GM20000 (cell line): Measurements from ENCODE around the gene ABCG8.

Source experiments
- DNase-seq: peaks from one replicate; pipeline ENCODE4 v3.0.0; 2012; ENCODE audit warnings: low spot score
- TF ChIP-seq, protein P1 (sequence below): IDR thresholded peaks from 2 replicates; pipeline ENCODE4 v1.5.1; 2012; ENCODE audit warnings: mild to moderate bottlenecking, control low read depth; ENCODE audit errors: extremely low read depth, missing control alignments

ABCG8 gene

DNA sequence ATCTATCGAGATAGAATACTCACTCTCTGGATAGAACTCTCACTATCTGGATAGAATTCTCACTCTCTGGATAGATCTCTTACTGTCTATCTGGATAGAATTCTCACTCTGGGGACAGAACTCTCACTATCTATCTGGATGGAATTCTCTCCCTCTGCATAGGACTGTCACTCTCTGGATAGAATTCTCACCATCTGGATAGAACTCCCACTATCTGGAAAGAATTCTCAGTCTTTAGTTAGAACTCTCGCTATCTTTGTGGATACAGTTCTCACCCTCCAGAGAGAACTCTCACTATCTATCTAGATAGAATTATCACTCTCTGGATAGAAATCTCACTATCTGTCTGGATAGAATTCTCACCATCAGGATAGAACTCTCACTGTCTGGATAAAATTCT lies 16.5 kb downstream of the ABCG8 start:
- TF ChIP-seq, protein P1, sequence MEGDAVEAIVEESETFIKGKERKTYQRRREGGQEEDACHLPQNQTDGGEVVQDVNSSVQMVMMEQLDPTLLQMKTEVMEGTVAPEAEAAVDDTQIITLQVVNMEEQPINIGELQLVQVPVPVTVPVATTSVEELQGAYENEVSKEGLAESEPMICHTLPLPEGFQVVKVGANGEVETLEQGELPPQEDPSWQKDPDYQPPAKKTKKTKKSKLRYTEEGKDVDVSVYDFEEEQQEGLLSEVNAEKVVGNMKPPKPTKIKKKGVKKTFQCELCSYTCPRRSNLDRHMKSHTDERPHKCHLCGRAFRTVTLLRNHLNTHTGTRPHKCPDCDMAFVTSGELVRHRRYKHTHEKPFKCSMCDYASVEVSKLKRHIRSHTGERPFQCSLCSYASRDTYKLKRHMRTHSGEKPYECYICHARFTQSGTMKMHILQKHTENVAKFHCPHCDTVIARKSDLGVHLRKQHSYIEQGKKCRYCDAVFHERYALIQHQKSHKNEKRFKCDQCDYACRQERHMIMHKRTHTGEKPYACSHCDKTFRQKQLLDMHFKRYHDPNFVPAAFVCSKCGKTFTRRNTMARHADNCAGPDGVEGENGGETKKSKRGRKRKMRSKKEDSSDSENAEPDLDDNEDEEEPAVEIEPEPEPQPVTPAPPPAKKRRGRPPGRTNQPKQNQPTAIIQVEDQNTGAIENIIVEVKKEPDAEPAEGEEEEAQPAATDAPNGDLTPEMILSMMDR = no peak
- no peak for DNase-seq

DNA sequence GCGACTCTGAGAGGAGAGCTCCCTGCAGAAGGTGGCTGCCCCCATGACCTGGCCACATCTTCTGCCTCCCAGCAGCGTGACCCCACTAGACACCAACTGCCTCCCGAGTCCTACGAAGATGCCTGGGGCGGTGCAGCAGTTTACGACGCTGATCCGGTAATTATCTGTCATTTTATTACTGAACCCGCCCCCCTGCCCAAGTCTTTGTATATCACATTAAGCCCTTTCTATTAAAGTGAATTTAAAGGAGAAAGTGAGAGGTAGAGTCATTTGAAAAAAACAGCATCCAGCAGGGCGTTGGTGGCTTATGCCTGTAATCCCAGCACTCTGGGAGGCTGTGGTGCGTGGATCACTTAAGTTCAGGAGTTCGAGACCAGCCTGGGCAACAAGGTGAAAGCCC lies 33.4 kb downstream of the ABCG8 start:
- no peak for DNase-seq
- TF ChIP-seq, protein P1 = no peak

DNA sequence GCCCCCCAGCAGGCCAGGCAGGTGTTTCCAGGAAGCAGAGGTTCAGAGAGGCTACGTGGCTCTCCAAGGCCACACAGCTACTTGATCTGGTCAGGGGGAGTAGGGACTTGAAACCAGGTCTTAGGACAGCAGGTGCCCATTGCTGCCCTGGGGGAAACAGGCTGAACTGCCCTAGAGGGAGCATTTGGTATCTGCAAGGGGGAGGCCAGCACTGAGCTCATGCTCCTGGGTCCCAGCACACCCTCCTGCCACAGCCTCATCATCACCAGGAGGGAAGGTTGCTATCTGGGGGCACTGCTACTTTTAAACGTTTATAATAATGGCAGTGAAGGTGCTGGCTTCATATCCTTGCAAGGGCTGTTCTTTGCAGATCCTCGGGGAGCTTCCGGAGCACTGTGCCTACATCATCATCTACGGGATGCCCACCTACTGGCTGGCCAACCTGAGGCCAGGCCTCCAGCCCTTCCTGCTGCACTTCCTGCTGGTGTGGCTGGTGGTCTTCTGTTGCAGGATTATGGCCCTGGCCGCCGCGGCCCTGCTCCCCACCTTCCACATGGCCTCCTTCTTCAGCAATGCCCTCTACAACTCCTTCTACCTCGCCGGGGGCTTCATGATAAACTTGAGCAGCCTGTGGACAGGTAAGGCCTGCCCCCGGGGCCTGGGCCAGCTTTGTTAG lies 36.1 kb downstream of the ABCG8 start:
- TF ChIP-seq, protein P1 = no peak

DNA sequence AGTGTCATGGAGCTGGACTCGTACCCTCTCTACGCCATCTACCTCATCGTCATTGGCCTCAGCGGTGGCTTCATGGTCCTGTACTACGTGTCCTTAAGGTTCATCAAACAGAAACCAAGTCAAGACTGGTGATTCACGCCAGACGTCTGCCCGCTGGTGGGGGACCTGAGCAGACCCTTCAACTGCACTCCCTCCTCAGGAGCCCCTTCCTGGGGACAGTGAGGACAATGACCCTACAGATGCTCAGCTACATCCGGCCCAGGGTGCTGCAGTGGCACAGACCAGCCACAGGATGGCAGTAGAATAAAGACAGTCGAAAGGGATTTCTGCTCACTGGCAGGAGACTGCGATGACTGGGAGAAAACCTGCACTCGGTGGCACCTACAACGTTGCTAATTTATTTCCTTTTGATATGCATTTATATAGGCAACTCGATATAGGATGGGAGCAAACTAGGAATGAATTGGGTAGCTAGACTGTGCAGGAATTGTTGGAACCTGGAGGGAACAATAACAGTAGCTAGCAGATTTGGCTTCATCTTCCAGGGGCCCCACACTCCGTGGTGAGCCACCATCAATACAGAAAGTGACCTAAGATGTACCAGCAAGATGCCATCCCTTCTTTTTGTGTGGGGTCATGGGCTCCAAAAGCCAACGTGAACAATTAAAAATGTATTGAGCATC lies 39.2 kb downstream of the ABCG8 start:
- TF ChIP-seq, protein P1 = peak; percentile 92
- peak; percentile 75 for DNase-seq

More for the DNA sequence above, 36.1 kb downstream of the ABCG8 start:
- no peak for DNase-seq

DNA sequence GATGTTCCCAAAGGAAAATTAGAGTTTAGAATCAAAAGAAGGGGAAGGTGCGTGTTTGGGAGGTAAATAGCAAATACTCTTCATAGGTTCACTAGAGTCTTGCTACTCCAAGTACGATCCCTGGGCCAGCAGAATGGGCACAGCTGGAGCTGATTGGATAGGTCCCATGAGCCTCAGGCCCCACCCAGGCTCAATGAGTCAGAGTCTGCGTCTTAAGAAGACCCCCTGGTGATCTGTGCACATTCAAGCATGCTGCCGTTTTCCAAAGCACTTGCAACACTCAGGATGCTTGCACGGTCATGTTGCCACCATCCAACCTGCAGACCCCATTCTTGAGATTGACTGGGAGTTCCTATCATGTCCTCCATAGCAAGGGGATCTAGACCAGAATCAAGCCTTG lies 40.5 kb downstream of the ABCG8 start:
- TF ChIP-seq, protein P1 = no peak
- no peak for DNase-seq

DNA sequence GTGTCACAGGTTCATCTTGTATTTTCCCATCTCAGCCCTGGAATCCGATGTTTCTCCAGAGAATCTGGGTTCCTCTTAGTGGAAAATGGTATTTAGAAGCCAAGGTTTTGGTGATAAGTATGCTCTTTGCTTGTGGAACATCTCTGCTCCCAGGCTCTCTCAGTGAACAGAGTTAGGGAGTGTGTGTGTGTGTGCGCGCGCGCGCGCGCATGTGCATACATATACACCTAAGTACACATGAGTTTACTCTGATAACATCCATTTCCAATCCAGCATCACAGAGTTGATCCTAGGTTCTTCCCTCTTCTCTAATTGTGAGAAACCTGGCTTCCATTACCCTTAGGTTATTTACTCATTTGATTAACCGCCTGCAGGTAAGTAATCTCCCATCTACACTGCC lies 41.7 kb downstream of the ABCG8 start:
- DNase-seq = no peak
- TF ChIP-seq, protein P1 = no peak

DNA sequence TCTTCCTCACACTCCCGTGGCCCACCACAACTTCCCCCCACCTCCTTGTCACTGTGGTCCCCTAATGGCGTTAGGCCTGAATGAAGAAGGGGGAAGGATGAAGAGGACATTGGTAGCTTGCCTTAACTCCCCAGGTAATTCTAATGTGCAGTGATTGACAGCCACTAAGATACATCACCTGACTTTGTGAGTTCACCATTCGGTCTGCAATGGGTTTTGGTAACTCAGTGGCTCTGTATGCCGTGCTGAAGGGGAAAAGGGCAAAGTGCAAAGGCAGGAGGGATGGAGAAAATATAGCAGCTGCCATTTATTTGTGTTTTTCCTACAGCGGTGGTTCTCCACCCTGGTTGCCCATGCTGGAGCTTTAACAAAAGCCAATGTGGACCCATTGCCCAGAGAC lies 42.2 kb downstream of the ABCG8 start:
- TF ChIP-seq, protein P1 = no peak
- DNase-seq = no peak
